K562 (cell line): ENCODE measurements around the gene LNX2. TPM values are rescaled to one million over a fixed set of nuclear protein-coding genes. Genes with fewer than 3 reads are reported as not detected.

Source experiments
- ATAC-seq: fragments of 200-7000 bp; cut with Tn5 transposase; 3 replicates; pipeline ENCODE4 v1.9.1; 2020; ENCODE audit warnings: moderate library complexity
- BruUV-seq: library from RNA; stranded (reverse); fragments of 400-500 nt; replicated peaks from 2 replicates; lab custom pipeline; 2021; lab: Mats Ljungman, UMichigan
- CTCF ChIA-PET: fragments of 300-600 bp; formaldehyde crosslinking; extraction: SDS; loops from one replicate; lab custom pipeline; 2021; ENCODE audit warnings: low intra/inter-chr PET ratio; lab: Yijun Ruan, JAX
- POLR2A ChIA-PET: fragments of 300-600, 350-650 bp; sonication (Branson Sonifier 250); formaldehyde crosslinking; extraction: SDS; loops from one replicate; lab custom pipeline; 2021; ENCODE audit warnings: antibody characterized with exemption, inconsistent platforms; lab: Yijun Ruan, JAX
- DNase-seq, 4 experiments: peaks; one replicate each; pipeline versions ENCODE4 v3.0.0 to v3.0.0-alpha.2; 2011 to 2018; ENCODE audit warnings: low spot score in 3 of 4, mixed read lengths in 3 of 4; ENCODE audit errors: extremely low read depth in 1 of 4
- FAIRE-seq: peaks from 2 replicates; lab custom pipeline; 2011; peaks lifted over from hg19 to GRCh38; lab: Jason Lieb, UNC
- H2AFZ ChIP-seq: 2 replicates; pipeline ENCODE4 v1.6.0; 2011; ENCODE audit warnings: low read depth, low read length, control low read depth, inconsistent platforms
- H3K27ac ChIP-seq: fragments of 200-600 bp; 3 replicates; pipeline ENCODE4 v1.8.0; 2011; ENCODE audit warnings: low read depth, mild to moderate bottlenecking, control low read depth, inconsistent platforms, low read length, moderate library complexity, mixed read lengths; ENCODE audit errors: extremely low read depth
- H3K27me3 ChIP-seq, 2 experiments: fragments of 300-600 bp in 1 of 2; 2 replicates in 1 of 2; 3 replicates in 1 of 2; pipeline versions ENCODE4 v1.6.0 to v1.8.0; 2011; ENCODE audit warnings: inconsistent platforms in 2 of 2, low read length in 2 of 2, mild to moderate bottlenecking in 1 of 2, mixed read lengths in 1 of 2, moderate library complexity in 1 of 2; ENCODE audit not compliant: control insufficient read depth in 2 of 2, insufficient read depth in 2 of 2
- H3K36me3 ChIP-seq: fragments of 300-600 bp; 3 replicates; pipeline ENCODE4 v1.8.0; 2011; ENCODE audit warnings: mild to moderate bottlenecking, low read length, inconsistent platforms; ENCODE audit not compliant: control insufficient read depth, insufficient read depth
- H3K4me1 ChIP-seq, 2 experiments: fragments of 200-600 bp in 1 of 2; replicated peaks in 1 of 2; 2 replicates in 1 of 2; 3 replicates in 1 of 2; pipeline versions ENCODE4 v1.5.1 to v1.8.0; 2011; ENCODE audit warnings: inconsistent platforms in 2 of 2, low read length in 2 of 2, mild to moderate bottlenecking in 1 of 2, mixed read lengths in 1 of 2, moderate library complexity in 1 of 2; ENCODE audit not compliant: control insufficient read depth in 2 of 2, insufficient read depth in 2 of 2
- H3K4me2 ChIP-seq: 2 replicates; pipeline ENCODE4 v1.6.1; 2011; ENCODE audit warnings: low read length, control low read depth, inconsistent platforms, mixed read lengths; ENCODE audit not compliant: insufficient read depth
- H3K4me3 ChIP-seq: fragments of 200-600 bp; sonication (generic), shearing (Covaris generic); 2 replicates; pipeline ENCODE4 v1.5.1; 2016; ENCODE audit warnings: control low read depth, inconsistent platforms
- H3K79me2 ChIP-seq: fragments of 200-600 bp; 3 replicates; pipeline ENCODE4 v1.8.0; 2011; ENCODE audit warnings: low read length, inconsistent platforms; ENCODE audit not compliant: control insufficient read depth, insufficient read depth
- H3K9ac ChIP-seq, 2 experiments: 2 replicates each; pipeline versions ENCODE4 v1.6.0 to v1.6.1; 2011; ENCODE audit warnings: low read depth in 2 of 2, low read length in 2 of 2, control low read depth in 1 of 2, inconsistent platforms in 1 of 2, mild to moderate bottlenecking in 1 of 2, mixed read lengths in 1 of 2; ENCODE audit not compliant: insufficient read depth in 1 of 2
- H3K9me1 ChIP-seq: one replicate; pipeline ENCODE4 v1.6.0; 2011; ENCODE audit warnings: inconsistent platforms, mild to moderate bottlenecking, low read length, moderate library complexity; ENCODE audit not compliant: control insufficient read depth, insufficient read depth
- H3K9me3 ChIP-seq: replicated peaks from 2 replicates; pipeline ENCODE4 v1.5.1; 2011; ENCODE audit warnings: low read depth, low read length, inconsistent platforms; ENCODE audit not compliant: control insufficient read depth, insufficient read depth
- H4K20me1 ChIP-seq: replicated peaks from 2 replicates; pipeline ENCODE4 v1.6.1; 2011; ENCODE audit warnings: low read length, inconsistent platforms, mixed read lengths; ENCODE audit not compliant: control insufficient read depth, insufficient read depth
- ARID2 ChIP-seq: fragments of 450-650 bp; IDR thresholded peaks from 2 replicates; pipeline ENCODE4 v1.6.1; 2017; ENCODE audit warnings: antibody characterized with exemption, mild to moderate bottlenecking
- CXXC5 ChIP-seq: fragments of 250-450 bp; sonication (Bioruptor Pico); IDR thresholded peaks from 2 replicates; pipeline ENCODE4 v1.8.0; 2022; ENCODE audit warnings: inconsistent platforms, mild to moderate bottlenecking, moderate library complexity
- DACH1 ChIP-seq: fragments of 450-650 bp; IDR thresholded peaks from 2 replicates; pipeline ENCODE4 v1.6.1; 2018; ENCODE audit not compliant: partially characterized antibody
- FOXK2 ChIP-seq, 2 experiments: fragments of 450-650 bp; IDR thresholded peaks in 1 of 2; conservative IDR thresholded peaks in 1 of 2; 2 replicates each; pipeline ENCODE4 v1.6.1; 2016; ENCODE audit warnings: low read depth in 2 of 2, mild to moderate bottlenecking in 1 of 2
- LARP7 ChIP-seq: fragments of 450-650 bp; IDR thresholded peaks from 2 replicates; pipeline ENCODE4 v1.6.1; 2016
- PHF21A ChIP-seq: fragments of 450-650 bp; IDR thresholded peaks from 2 replicates; pipeline ENCODE4 v1.6.1; 2017; ENCODE audit warnings: low read depth, borderline replicate concordance
- PRMT5 ChIP-seq: sonication (generic); formaldehyde crosslinking; IDR thresholded peaks from 2 replicates; pipeline ENCODE4 v1.5.0; 2020; ENCODE audit warnings: missing genetic modification reagents
- PYGO2 ChIP-seq: fragments of 450-650 bp; IDR thresholded peaks from 2 replicates; pipeline ENCODE4 v1.6.1; 2016; ENCODE audit warnings: mild to moderate bottlenecking, missing genetic modification characterization, moderate library complexity, missing compliant biosample characterization
- RNF2 ChIP-seq: sonication (generic); IDR thresholded peaks from 2 replicates; pipeline ENCODE4 v1.6.1; 2016
- ZNF274 ChIP-seq: IDR thresholded peaks from 2 replicates; pipeline ENCODE4 v1.6.1; 2011; ENCODE audit warnings: low read depth, mild to moderate bottlenecking, low read length, moderate library complexity, borderline replicate concordance
- ZNF311 ChIP-seq: fragments of 250-450 bp; sonication (Bioruptor Pico); IDR thresholded peaks from 2 replicates; pipeline ENCODE4 v1.4.0; 2020; ENCODE audit warnings: mild to moderate bottlenecking, moderate library complexity
- ZNF780A ChIP-seq: fragments of 250-450 bp; sonication (Bioruptor Pico); IDR thresholded peaks from 2 replicates; pipeline ENCODE4 v1.5.0; 2021; ENCODE audit warnings: mild to moderate bottlenecking
- ZZZ3 ChIP-seq: fragments of 450-650 bp; IDR thresholded peaks from 2 replicates; pipeline ENCODE4 v1.6.1; 2016; ENCODE audit warnings: antibody characterized with exemption, mild to moderate bottlenecking, moderate library complexity
- WGBS: fragments of 100-300 bp; shearing (Covaris generic); methylation state at CpG from one replicate; pipeline ENCODE4 v1.1.6; 2016; ENCODE audit warnings: low coverage, mixed read lengths; ENCODE audit not compliant: insufficient coverage; ENCODE audit errors: missing lambda C conversion rate; 5-methylcytosine and 5-hydroxymethylcytosine counted together
- in situ Hi-C: fragments of 300-500 bp; cut with MboI; formaldehyde crosslinking; loops from 4 replicates; pipeline ENCODE4 v1.15.0; 2018; ENCODE audit warnings: inconsistent platforms, mixed read lengths
- intact Hi-C: fragments of 100-400 bp; cut with micrococcal nuclease; formaldehyde crosslinking; loops from 2 replicates; pipeline ENCODE4 v1.14.2; 2022
- polyA plus RNA-seq, 8 experiments: library from polyadenylated mRNA; depleted of rRNA in 4 of 8; stranded (reverse) in 5 of 8; unstranded in 3 of 8; fragments of >200 nt; fragmentation: Nextera tagmentation in 2 of 8; fragmentation: Illumina TruSeq in 1 of 8; extraction: Ambion mirVana in 2 of 8; extraction: Trizol in 1 of 8; gene quantifications; 2 replicates each; pipeline versions ENCODE4 v1.2.1 to v1.2.3, GENCODE V29; 2011 to 2014; ENCODE audit warnings: inconsistent platforms in 1 of 8, missing spikeins in 1 of 8
- total RNA-seq, 7 experiments: library from RNA; depleted of rRNA in 6 of 7; stranded (reverse); fragments of >200 nt in 6 of 7; fragmentation: Illumina TruSeq in 2 of 7; extraction: Trizol in 2 of 7; gene quantifications; 2 replicates each; pipeline versions ENCODE4 v1.2.1 to v1.2.3, GENCODE V29; 2011 to 2021; ENCODE audit warnings: low replicate concordance in 1 of 7
- TF ChIP-seq, protein P1 (sequence below): sonication (generic); formaldehyde crosslinking; IDR thresholded peaks from 2 replicates; pipeline ENCODE4 v1.8.0; 2023; ENCODE audit warnings: mild to moderate bottlenecking, missing genetic modification reagents
- TF ChIP-seq, protein P2 (sequence below): sonication (generic); formaldehyde crosslinking; IDR thresholded peaks from 2 replicates; pipeline ENCODE4 v1.8.1; 2022; ENCODE audit warnings: missing genetic modification reagents

Gene LNX2
- total and polyA plus RNA-seq, 9 of the 15 experiments (the other 6 are each of a cell fraction or from before 2014, with no cell fraction given): 1.5 to 5.5 (median 4.0) TPM

DNA sequence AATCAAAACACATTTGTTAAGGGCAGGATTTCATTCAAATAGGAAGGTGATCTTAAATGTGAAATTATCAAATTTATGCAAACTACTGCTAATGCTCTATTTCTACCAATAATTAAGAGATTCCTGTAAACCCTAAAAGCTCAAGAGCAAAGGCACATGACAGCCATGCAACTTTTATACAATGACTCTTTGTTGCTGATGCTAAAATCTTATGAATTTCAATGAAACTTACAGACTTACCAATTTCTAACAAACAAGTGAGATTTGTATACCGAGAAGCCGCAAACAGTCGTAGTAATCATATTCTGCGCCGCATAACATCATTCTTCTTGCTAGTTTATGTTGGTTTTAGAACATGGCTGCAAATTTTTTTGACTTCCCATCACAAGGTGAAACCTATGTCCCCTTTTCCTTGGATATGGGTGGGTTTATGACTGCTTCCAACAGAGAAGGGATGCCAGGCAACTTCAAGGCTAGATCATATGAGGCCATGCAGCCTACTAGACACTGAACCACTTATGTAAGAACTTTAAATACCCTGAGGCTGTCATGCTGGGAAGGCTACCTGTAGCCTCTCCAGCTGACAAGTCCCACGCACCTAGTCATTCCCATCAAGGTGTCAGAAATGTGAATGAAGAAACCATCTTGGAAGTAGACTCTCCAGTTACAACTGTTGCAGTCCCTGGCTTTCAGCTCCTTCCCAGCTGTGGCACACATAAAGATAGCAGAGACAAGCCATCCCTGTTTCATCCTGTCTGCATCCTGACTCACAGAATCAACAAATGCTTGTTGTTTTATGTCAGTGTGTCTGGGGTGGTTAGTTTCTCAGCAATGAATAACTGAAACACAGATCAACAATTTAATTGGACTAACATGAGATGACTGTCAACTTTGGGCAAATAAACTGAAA lies 42.0 kb downstream of the LNX2 start:
- Histone ChIP-seq H3K4me3 (no peak overlapping the region), H3K9me3 (no peaks in the 10 kb centered on the region; the same call in 1 of the 2 replicates), H3K9me1 (no peaks in the 10 kb centered on the region), H3K27me3 (no peaks in the 10 kb centered on the region), H2AFZ (no peak overlapping the region), H3K79me2 (no peaks in the 10 kb centered on the region), H3K27ac (no peak overlapping the region), H3K4me2 (no peak overlapping the region), H3K4me1 (no peaks in the 10 kb centered on the region), H3K9ac (no peak overlapping the region), H4K20me1 (no peaks in the 10 kb centered on the region), H3K36me3 (no peaks in the 10 kb centered on the region)
- intact Hi-C loops: no loop called here
- no peak for DNase-seq
- 86% methylated on average over 6 of the region's 6 CpGs for WGBS
- ATAC-seq: no peak
- no TSS peak for BruUV-seq
- ChIA-PET POLR2A (no interaction called here), CTCF (no interaction called here)
- in situ Hi-C loops: no loop called here
- no peak for FAIRE-seq
- TF ChIP-seq CXXC5 (CRISPR knock-in tag) (no peak), ZZZ3 (no peak), FOXK2 (conservative IDR thresholded peaks at IDR 0.05 in 1 of 2, IDR thresholded peaks at IDR 0.05 in 1 of 2; ENCODE audit: low read depth in 2 of 2) (no peak), PYGO2 (tag) (no peak), PRMT5 (CRISPR knock-in tag) (no peak), PHF21A (no peak), ARID2 (no peak), ZNF780A (CRISPR knock-in tag) (no peak), LARP7 (no peak), ZNF274 (no peak), ZNF311 (no peak), RNF2 (no peak), DACH1 (no peak)
- TF ChIP-seq, protein P1, sequence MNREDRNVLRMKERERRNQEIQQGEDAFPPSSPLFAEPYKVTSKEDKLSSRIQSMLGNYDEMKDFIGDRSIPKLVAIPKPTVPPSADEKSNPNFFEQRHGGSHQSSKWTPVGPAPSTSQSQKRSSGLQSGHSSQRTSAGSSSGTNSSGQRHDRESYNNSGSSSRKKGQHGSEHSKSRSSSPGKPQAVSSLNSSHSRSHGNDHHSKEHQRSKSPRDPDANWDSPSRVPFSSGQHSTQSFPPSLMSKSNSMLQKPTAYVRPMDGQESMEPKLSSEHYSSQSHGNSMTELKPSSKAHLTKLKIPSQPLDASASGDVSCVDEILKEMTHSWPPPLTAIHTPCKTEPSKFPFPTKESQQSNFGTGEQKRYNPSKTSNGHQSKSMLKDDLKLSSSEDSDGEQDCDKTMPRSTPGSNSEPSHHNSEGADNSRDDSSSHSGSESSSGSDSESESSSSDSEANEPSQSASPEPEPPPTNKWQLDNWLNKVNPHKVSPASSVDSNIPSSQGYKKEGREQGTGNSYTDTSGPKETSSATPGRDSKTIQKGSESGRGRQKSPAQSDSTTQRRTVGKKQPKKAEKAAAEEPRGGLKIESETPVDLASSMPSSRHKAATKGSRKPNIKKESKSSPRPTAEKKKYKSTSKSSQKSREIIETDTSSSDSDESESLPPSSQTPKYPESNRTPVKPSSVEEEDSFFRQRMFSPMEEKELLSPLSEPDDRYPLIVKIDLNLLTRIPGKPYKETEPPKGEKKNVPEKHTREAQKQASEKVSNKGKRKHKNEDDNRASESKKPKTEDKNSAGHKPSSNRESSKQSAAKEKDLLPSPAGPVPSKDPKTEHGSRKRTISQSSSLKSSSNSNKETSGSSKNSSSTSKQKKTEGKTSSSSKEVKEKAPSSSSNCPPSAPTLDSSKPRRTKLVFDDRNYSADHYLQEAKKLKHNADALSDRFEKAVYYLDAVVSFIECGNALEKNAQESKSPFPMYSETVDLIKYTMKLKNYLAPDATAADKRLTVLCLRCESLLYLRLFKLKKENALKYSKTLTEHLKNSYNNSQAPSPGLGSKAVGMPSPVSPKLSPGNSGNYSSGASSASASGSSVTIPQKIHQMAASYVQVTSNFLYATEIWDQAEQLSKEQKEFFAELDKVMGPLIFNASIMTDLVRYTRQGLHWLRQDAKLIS (CRISPR knock-in tag): no peak
- TF ChIP-seq, protein P2, sequence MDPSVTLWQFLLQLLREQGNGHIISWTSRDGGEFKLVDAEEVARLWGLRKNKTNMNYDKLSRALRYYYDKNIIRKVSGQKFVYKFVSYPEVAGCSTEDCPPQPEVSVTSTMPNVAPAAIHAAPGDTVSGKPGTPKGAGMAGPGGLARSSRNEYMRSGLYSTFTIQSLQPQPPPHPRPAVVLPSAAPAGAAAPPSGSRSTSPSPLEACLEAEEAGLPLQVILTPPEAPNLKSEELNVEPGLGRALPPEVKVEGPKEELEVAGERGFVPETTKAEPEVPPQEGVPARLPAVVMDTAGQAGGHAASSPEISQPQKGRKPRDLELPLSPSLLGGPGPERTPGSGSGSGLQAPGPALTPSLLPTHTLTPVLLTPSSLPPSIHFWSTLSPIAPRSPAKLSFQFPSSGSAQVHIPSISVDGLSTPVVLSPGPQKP (CRISPR knock-in tag): no peak
